ENCODE measurements around the gene PHIP. TPM values are rescaled to one million over a fixed set of nuclear protein-coding genes. Genes with fewer than 3 reads are reported as not detected.

The PHIP gene
- total and polyA plus RNA-seq, 12 donors: 3.1 to 17.9 (median 16.1) TPM

GRCh38 chr6:79115553-79116182 is 37.6 kb upstream of the PHIP start:
- H3K27ac ChIP-seq: no peak overlapping the region
- intact Hi-C loops (cut with DNase I): no loop called here
- WGBS, 2 donors: 46 to 65% methylated on average over 2 of the region's 2 CpGs
- H3K4me1 ChIP-seq: no peaks in the 10 kb centered on the region
- no peak overlapping the region for H3K4me3 ChIP-seq
- no peaks in the 10 kb centered on the region for H3K36me3 ChIP-seq
- DNase-seq (no peak), ATAC-seq (no peak)
- no peaks in the 10 kb centered on the region for H3K9me3 ChIP-seq
- no peaks in the 10 kb centered on the region for H3K27me3 ChIP-seq
- no peak for TF ChIP-seq CTCF (IDR thresholded peaks at IDR 0.05)

- DNase-seq (no peak), ATAC-seq (no peak)
- Histone ChIP-seq H3K27ac (no peak overlapping the region), H3K27me3 (no peaks in the 10 kb centered on the region), H3K4me1 (no peaks in the 10 kb centered on the region), H3K4me3 (no peak overlapping the region), H3K36me3 (no peaks in the 10 kb centered on the region), H3K9me3 (no peaks in the 10 kb centered on the region)
- TF ChIP-seq CTCF (IDR thresholded peaks at IDR 0.05): no peak
- intact Hi-C loops (cut with DNase I): no loop called here
These were observed 33.5 kb upstream of the PHIP start for GRCh38 chr6:79111549-79111948.

- Histone ChIP-seq H3K9me3 (peaks cover 0 to 5% (median 0%) of the 10 kb centered on the region in 11 donors), H3K4me3 (no peak overlapping the region), H3K36me3 (no peaks in the 10 kb centered on the region), H3K27ac (no peak overlapping the region), H3K4me1 (no peaks in the 10 kb centered on the region), H3K27me3 (no peaks in the 10 kb centered on the region)
- no peak for ATAC-seq
- intact Hi-C loops (cut with DNase I): no loop called here
- DNase-seq: no peak
- TF ChIP-seq CTCF (IDR thresholded peaks at IDR 0.05): no peak
- WGBS, 2 donors: 93 to 98% methylated on average over 2 of the region's 2 CpGs
These were observed 23.1 kb upstream of the PHIP start for GRCh38 chr6:79101164-79101563.

GRCh38 chr6:79100304-79100703 is 22.2 kb upstream of the PHIP start:
- Histone ChIP-seq H3K27me3 (no peaks in the 10 kb centered on the region), H3K36me3 (no peaks in the 10 kb centered on the region), H3K4me1 (no peaks in the 10 kb centered on the region), H3K9me3 (peaks cover 0 to 5% (median 0%) of the 10 kb centered on the region in 11 donors), H3K4me3 (no peak overlapping the region), H3K27ac (no peak overlapping the region)
- TF ChIP-seq CTCF (IDR thresholded peaks at IDR 0.05): no peak
- no peak for ATAC-seq
- DNase-seq: no peak
- intact Hi-C loops (cut with DNase I): no loop called here
- 94 to 97% methylated on average over 2 of the region's 2 CpGs for WGBS, 2 donors
